Measurements from ENCODE around the gene EXOG. TPM values are rescaled to one million over a fixed set of nuclear protein-coding genes. Genes with fewer than 3 reads are reported as not detected.

The EXOG gene
- total RNA-seq, result 10 to 100 TPM; 16.8 to 21.7 TPM

GRCh38 chr3:38496131-38496910 lies at the start of gene EXOG:
Gene EXOG (plus strand): TSS chr3:38496340. CDS start chr3:38496368, 28 bp downstream.
- Mint-ChIP-seq H3K36me3 (peaks cover 9% of the 10 kb centered on the region), H3K4me1 (peaks cover 16% of the 10 kb centered on the region), H3K27me3 (no peaks in the 10 kb centered on the region), H3K27ac (peak within 1 kb of the TSS; percentile 91), H3K9me3 (no peaks in the 10 kb centered on the region), H3K4me3 (peak within 1 kb of the TSS; percentile 95)
- peak; percentile 93 for DNase-seq

DNA sequence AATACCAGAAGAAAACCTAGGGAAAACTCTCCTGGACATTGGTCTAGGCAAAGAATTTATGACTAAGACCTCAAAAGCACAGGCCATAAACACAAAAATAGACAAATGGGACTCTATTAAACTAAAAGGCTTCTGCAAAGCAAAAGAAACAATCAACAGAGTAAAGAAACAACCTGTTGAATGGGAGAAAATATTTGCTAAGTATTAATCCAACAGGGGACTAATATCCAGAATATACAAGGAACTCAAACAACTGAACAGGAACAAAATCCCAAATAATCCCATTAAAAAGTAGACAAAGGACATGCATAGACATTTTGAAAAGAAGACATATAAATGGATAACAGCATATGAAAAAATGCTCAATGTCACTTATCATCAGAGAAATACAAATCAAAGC lies 49.3 kb upstream of the EXOG start:
- no peak overlapping the region for H3K4me3 Mint-ChIP-seq
- H3K4me1 Mint-ChIP-seq, result no peaks in the 10 kb centered on the region
- peaks cover 3% of the 10 kb centered on the region for H3K36me3 Mint-ChIP-seq
- peaks cover 8% of the 10 kb centered on the region for H3K9me3 Mint-ChIP-seq
- H3K27me3 Mint-ChIP-seq, result no peaks in the 10 kb centered on the region
- DNase-seq, result no peak
- no peak overlapping the region for H3K27ac Mint-ChIP-seq

DNA sequence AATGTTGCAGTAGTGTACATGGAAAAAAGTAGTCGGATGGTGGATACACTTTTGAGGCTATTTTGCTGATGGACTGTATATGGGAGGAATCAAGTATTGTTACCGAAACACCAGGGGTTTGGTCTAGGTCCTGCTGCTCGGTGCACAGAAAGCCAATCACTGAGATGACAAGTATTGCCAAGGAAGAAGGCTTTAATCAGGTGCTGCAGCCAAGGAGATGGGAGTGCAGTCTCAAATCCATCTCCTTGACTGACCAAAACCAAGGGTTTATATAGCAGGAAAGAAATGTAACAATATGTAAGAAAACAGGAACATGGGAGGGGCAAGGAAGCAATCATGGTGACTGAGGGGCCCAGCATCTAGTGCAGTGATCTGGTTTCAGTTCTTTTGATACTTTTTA lies 45.3 kb upstream of the EXOG start:
- Mint-ChIP-seq H3K4me3 (no peak overlapping the region), H3K27ac (no peak overlapping the region), H3K9me3 (peaks cover 8% of the 10 kb centered on the region), H3K36me3 (peaks cover 3% of the 10 kb centered on the region), H3K27me3 (no peaks in the 10 kb centered on the region), H3K4me1 (peaks cover 3% of the 10 kb centered on the region)
- DNase-seq, result no peak

GRCh38 chr3:38453075-38453912 lies 42.8 kb upstream of the EXOG start, which contains the start of gene ACVR2B:
Gene ACVR2B (plus strand): TSS chr3:38453890. CDS start chr3:38454323, 433 bp downstream.
- peak within 1 kb of the TSS; percentile 87 for H3K27ac Mint-ChIP-seq
- H3K9me3 Mint-ChIP-seq, result peaks cover 8% of the 10 kb centered on the region
- DNase-seq, result peak; percentile 72
- H3K4me1 Mint-ChIP-seq, result peaks cover 8% of the 10 kb centered on the region
- H3K27me3 Mint-ChIP-seq, result no peaks in the 10 kb centered on the region
- H3K36me3 Mint-ChIP-seq, result peaks cover 3% of the 10 kb centered on the region
- peak within 1 kb of the TSS; percentile 97 for H3K4me3 Mint-ChIP-seq

DNA sequence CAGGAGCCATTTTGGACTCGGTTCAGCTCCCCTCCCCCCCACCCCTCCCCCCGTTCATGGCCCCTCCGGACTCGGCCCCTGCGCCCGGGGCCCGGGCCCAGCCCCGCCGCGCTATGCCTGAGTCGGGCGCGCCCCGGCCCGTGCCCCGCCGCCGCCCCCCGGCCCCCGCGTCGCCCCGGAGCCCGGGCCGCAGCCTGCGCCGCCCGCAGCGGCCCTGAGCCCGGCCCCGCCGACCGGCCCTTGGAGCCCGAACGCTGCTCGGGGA lies 42.3 kb upstream of the EXOG start:
- DNase-seq, result no peak
- Mint-ChIP-seq H3K4me1 (peaks cover 14% of the 10 kb centered on the region), H3K9me3 (peaks cover 8% of the 10 kb centered on the region), H3K27ac (no peak overlapping the region), H3K4me3 (peak overlapping the region; percentile 55), H3K27me3 (no peaks in the 10 kb centered on the region), H3K36me3 (peaks cover 3% of the 10 kb centered on the region)

- Mint-ChIP-seq H3K27ac (peak overlapping the region; percentile 87), H3K4me1 (peaks cover 15% of the 10 kb centered on the region), H3K4me3 (peak overlapping the region; percentile 97), H3K27me3 (no peaks in the 10 kb centered on the region), H3K9me3 (peaks cover 8% of the 10 kb centered on the region), H3K36me3 (peaks cover 3% of the 10 kb centered on the region)
- peak; percentile 43 for DNase-seq
These were observed 41.8 kb upstream of the EXOG start for GRCh38 chr3:38454178-38454883.

DNA sequence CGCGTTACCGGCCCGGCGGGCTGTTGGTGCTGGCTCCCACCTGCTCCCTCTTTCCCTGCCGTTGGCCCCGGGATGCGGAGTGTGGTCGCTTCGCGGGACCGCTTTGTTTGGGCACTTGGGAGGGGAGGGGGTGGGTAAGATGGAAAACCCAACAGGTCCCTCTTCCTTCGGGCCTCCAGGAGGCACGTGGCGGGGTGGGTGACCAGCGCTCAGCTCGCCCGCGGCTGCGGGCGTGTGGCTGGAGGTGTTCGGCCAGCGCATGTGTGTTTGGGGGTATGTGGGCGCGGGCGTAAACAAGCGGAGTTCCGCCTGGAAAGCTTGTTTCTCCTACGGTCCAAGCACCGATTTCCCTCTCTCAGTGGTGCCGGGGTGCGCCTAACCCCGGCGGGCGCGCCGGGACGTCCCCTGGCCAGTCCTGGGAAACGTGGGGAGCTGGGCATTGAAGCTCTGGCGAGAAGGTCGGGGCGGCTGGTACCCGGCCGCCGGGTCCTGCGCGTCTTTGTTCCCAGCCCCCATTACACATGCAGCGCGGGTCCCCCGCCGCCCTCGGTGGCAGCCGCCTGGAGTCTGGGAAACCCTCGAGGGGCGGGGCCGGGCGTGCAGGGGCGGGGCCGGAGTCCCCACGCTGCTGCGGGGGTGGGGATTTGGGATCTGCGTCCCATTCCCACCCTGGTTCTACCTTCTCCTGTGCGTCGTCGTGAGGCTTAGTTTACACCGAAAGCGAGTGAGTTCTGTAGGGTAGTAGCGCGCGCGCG lies 41.1 kb upstream of the EXOG start:
- no peak overlapping the region for H3K27ac Mint-ChIP-seq
- DNase-seq, result peak; percentile 46
- peaks cover 15% of the 10 kb centered on the region for H3K4me1 Mint-ChIP-seq

DNA sequence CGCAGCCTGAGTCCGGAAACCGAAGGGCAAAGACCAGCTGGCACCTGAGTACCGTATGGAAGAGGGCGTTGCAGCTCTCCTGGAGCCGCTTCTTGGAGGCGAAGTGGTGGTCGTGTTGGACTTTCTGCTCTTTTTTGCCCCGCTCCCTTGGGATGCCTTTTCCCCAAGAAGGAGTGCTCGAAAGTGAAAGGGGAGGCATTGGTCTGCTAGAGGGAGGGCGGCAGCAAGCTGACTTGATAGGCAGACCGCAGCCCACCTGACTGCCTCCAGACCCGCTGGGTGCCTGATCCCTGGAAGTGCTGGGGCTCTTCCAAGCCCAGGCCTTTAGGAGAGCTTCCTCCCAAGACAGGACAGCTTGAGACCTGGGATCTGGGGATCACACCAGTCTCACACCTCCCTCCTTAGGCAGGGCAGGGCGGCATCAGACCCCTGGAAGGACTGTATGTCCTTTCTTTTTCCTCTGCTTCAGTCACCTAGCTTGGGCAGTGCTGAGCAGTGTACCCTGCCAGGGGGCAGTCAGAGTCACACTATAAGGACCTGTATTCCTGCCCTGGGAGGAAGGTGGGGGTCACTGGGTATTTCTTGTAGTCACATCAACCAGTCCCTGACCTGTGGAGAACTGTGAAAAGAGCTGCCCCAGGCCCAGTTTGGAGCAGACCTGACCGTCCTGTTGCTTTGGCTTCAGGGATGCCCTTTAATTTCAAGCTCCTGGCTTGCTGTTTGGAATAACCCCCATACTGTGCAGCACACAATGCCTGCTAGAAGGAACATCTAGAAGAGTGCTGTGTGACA lies 40.3 kb upstream of the EXOG start:
- H3K27ac Mint-ChIP-seq, result no peak overlapping the region
- peaks cover 1% of the 10 kb centered on the region for H3K36me3 Mint-ChIP-seq
- no peaks in the 10 kb centered on the region for H3K27me3 Mint-ChIP-seq
- peaks cover 17% of the 10 kb centered on the region for H3K4me1 Mint-ChIP-seq
- DNase-seq, result no peak
- H3K9me3 Mint-ChIP-seq, result peaks cover 3% of the 10 kb centered on the region
- H3K4me3 Mint-ChIP-seq, result peak overlapping the region; percentile 97

More for the DNA sequence above, 41.1 kb upstream of the EXOG start:
- no peaks in the 10 kb centered on the region for H3K27me3 Mint-ChIP-seq
- H3K4me3 Mint-ChIP-seq, result peak overlapping the region; percentile 97
- peaks cover 8% of the 10 kb centered on the region for H3K9me3 Mint-ChIP-seq
- peaks cover 3% of the 10 kb centered on the region for H3K36me3 Mint-ChIP-seq

DNA sequence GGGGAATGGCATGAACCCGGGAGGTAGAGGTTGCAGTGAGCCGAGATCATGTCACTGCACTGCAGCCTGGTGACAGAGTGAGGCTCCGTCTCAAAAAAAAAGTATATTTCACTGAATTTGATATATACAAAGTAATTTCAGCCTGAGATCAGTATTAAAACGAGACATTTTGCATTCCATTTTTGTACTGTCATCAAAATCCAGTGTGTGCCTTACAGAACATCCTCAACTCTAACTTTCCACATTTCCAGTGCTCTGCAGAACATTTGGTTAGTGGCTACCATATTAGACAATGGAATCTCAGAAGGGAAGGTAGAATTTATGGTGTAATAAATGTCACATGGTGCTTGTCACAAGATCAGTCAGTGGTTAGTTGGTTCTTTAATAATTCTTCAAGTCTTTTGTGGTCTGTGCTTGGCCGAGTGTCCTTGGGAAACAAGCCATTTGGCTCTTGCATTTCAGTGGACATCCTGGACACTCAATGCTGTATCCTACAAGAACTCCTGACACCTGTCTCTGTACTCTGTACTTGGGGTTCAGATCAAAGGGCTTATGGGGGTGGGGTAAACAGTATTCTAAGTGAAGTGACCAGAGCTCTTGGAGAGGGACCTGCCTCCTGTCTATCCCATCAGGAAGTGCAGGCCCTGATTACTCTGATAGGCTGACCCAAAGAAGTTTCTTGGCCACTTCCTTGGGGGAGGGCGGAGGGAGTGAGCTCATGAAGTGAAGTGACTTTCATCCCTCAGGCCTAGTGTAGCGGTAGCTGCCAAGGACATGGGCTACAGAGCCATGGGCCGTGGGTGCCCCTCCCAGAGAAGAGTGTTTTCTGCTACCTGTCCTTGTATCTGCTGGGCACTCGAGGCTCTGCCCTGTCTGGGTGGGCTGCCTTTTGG lies 38.8 kb upstream of the EXOG start:
- H3K36me3 Mint-ChIP-seq, result no peaks in the 10 kb centered on the region
- no peak overlapping the region for H3K4me3 Mint-ChIP-seq
- peak overlapping the region; percentile 54 for H3K27ac Mint-ChIP-seq

GRCh38 chr3:38458796-38459498 lies 37.2 kb upstream of the EXOG start:
- no peak overlapping the region for H3K27ac Mint-ChIP-seq
- H3K4me1 Mint-ChIP-seq, result peaks cover 19% of the 10 kb centered on the region
- no peaks in the 10 kb centered on the region for H3K9me3 Mint-ChIP-seq
- no peaks in the 10 kb centered on the region for H3K27me3 Mint-ChIP-seq
- no peak overlapping the region for H3K4me3 Mint-ChIP-seq
- no peak for DNase-seq
- no peaks in the 10 kb centered on the region for H3K36me3 Mint-ChIP-seq

More for the DNA sequence above, 38.8 kb upstream of the EXOG start:
- Mint-ChIP-seq H3K4me1 (peaks cover 19% of the 10 kb centered on the region), H3K27me3 (no peaks in the 10 kb centered on the region), H3K9me3 (no peaks in the 10 kb centered on the region)
- DNase-seq, result no peak

DNA sequence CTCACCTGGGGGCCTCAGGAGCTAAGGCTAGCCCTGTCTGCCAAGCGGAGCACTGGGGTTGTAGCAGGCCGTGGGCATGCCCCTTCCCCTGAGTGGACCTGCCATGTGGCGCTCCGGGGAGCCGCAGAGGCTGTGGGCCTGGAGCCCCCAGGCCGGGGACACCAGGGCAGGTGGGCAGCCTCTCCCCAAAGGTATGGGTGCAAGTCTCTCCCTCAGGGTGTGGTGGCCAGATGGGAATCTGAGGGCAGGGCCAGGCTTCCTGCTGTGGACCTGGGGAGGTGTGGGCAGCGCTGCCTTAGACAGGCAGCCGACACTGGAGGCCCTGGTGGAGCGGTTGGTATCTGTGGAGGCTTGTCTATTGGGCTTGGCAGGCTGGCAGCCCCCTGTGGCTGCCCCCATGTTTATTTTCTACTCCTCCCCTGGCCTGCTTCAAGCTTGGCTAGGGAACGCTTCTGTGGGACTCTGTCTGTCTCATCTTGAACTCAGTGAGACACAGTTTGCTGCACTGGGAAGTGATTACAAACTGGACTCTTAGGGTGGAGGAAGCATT lies 36.6 kb upstream of the EXOG start:
- no peak for DNase-seq
- Mint-ChIP-seq H3K4me1 (peaks cover 17% of the 10 kb centered on the region), H3K36me3 (no peaks in the 10 kb centered on the region), H3K27ac (no peak overlapping the region), H3K4me3 (no peak overlapping the region), H3K27me3 (no peaks in the 10 kb centered on the region), H3K9me3 (no peaks in the 10 kb centered on the region)

GRCh38 chr3:38460377-38461270 lies 35.5 kb upstream of the EXOG start:
- DNase-seq, result no peak
- peaks cover 16% of the 10 kb centered on the region for H3K4me1 Mint-ChIP-seq
- H3K4me3 Mint-ChIP-seq, result no peak overlapping the region
- no peaks in the 10 kb centered on the region for H3K27me3 Mint-ChIP-seq
- peaks cover 4% of the 10 kb centered on the region for H3K36me3 Mint-ChIP-seq
- H3K27ac Mint-ChIP-seq, result no peak overlapping the region
- H3K9me3 Mint-ChIP-seq, result peaks cover 3% of the 10 kb centered on the region
